HepG2 (cell line): Measurements from ENCODE around the gene ADAMTS4. TPM values are rescaled to one million over a fixed set of nuclear protein-coding genes. Genes with fewer than 3 reads are reported as not detected.

Source experiments
- AHR ChIP-seq: IDR thresholded peaks from 2 replicates; pipeline ENCODE4 v1.6.1; 2018; ENCODE audit warnings: missing genetic modification reagents, missing compliant biosample characterization
- ARNTL ChIP-seq: sonication (generic); formaldehyde crosslinking; IDR thresholded peaks from 2 replicates; pipeline ENCODE4 v1.4.0; 2020; ENCODE audit warnings: mild to moderate bottlenecking, missing genetic modification reagents
- ASH2L ChIP-seq: fragments of 300-600, 200-600 bp; sonication (generic); IDR thresholded peaks from 2 replicates; pipeline ENCODE4 v1.7.0; 2017; ENCODE audit warnings: low read depth, mild to moderate bottlenecking, moderate library complexity, mixed read lengths, low read length; ENCODE audit not compliant: insufficient read length
- ATAD3A ChIP-seq: sonication (generic); formaldehyde crosslinking; IDR thresholded peaks from 2 replicates; pipeline ENCODE4 v1.4.0; 2020; ENCODE audit warnings: missing genetic modification reagents
- ATF1 ChIP-seq: IDR thresholded peaks from 2 replicates; pipeline ENCODE4 v1.6.1; 2016; ENCODE audit warnings: mild to moderate bottlenecking, control low read depth
- BRF2 ChIP-seq: sonication (generic); formaldehyde crosslinking; IDR thresholded peaks from 2 replicates; pipeline ENCODE4 v1.8.1; 2022; ENCODE audit warnings: mild to moderate bottlenecking, missing genetic modification reagents
- CCDC6 ChIP-seq: sonication (generic); formaldehyde crosslinking; IDR thresholded peaks from 2 replicates; pipeline ENCODE4 v1.8.1; 2022; ENCODE audit warnings: mild to moderate bottlenecking, missing genetic modification reagents, moderate library complexity
- GPN1 ChIP-seq: sonication (generic); formaldehyde crosslinking; IDR thresholded peaks from 2 replicates; pipeline ENCODE4 v1.5.1; 2020; ENCODE audit warnings: missing genetic modification reagents, borderline replicate concordance
- IRF2 ChIP-seq: IDR thresholded peaks from 2 replicates; pipeline ENCODE4 v1.6.1; 2018; ENCODE audit warnings: missing genetic modification reagents, missing compliant biosample characterization
- KAT2B ChIP-seq: fragments of 150-350 bp; IDR thresholded peaks from 2 replicates; pipeline ENCODE4 v1.6.1; 2014; ENCODE audit warnings: low read depth, low read length, borderline replicate concordance
- MIXL1 ChIP-seq: IDR thresholded peaks from 2 replicates; pipeline ENCODE4 v1.6.1; 2016
- MLXIP ChIP-seq: sonication (generic); formaldehyde crosslinking; IDR thresholded peaks from 2 replicates; pipeline ENCODE4 v1.9.0; 2021; ENCODE audit warnings: missing genetic modification reagents, borderline replicate concordance
- NFRKB ChIP-seq: fragments of 450-650 bp; IDR thresholded peaks from 2 replicates; pipeline ENCODE4 v1.6.1; 2017
- PAXIP1 ChIP-seq: sonication (generic); formaldehyde crosslinking; conservative IDR thresholded peaks from 2 replicates; pipeline ENCODE4 v1.4.0; 2020; ENCODE audit warnings: mild to moderate bottlenecking, missing genetic modification reagents, moderate library complexity
- PHB2 ChIP-seq: fragments of 450-650 bp; IDR thresholded peaks from 2 replicates; pipeline ENCODE4 v1.6.1; 2018; ENCODE audit not compliant: partially characterized antibody
- SMAD9 ChIP-seq: sonication (generic); formaldehyde crosslinking; IDR thresholded peaks from 2 replicates; pipeline ENCODE4 v1.5.1; 2020; ENCODE audit warnings: mild to moderate bottlenecking, missing genetic modification reagents
- STAG1 ChIP-seq: sonication (generic); formaldehyde crosslinking; IDR thresholded peaks from 2 replicates; pipeline ENCODE4 v1.4.0; 2020; ENCODE audit warnings: missing genetic modification reagents
- YEATS4 ChIP-seq: sonication (generic); formaldehyde crosslinking; IDR thresholded peaks from 2 replicates; pipeline ENCODE4 v1.4.0; 2020; ENCODE audit warnings: missing genetic modification reagents, borderline replicate concordance
- ZBTB7A ChIP-seq: sonication (generic); formaldehyde crosslinking; IDR thresholded peaks from 2 replicates; pipeline ENCODE4 v1.8.0; 2022; ENCODE audit warnings: mild to moderate bottlenecking, missing genetic modification reagents
- ZFP1 ChIP-seq: IDR thresholded peaks from 2 replicates; pipeline ENCODE4 v1.6.1; 2016
- ZMYM4 ChIP-seq: sonication (generic); formaldehyde crosslinking; IDR thresholded peaks from 2 replicates; pipeline ENCODE4 v1.8.1; 2023; ENCODE audit warnings: mild to moderate bottlenecking, missing genetic modification reagents
- ZNF20 ChIP-seq: sonication (generic); formaldehyde crosslinking; IDR thresholded peaks from 2 replicates; pipeline ENCODE4 v1.4.0; 2020; ENCODE audit warnings: mild to moderate bottlenecking, moderate library complexity, missing genetic modification reagents
- ZNF383 ChIP-seq: sonication (generic); formaldehyde crosslinking; IDR thresholded peaks from 2 replicates; pipeline ENCODE4 v1.4.0; 2020; ENCODE audit warnings: missing genetic modification reagents, mild to moderate bottlenecking, borderline replicate concordance
- ZNF660 ChIP-seq: sonication (generic); formaldehyde crosslinking; IDR thresholded peaks from 2 replicates; pipeline ENCODE4 v1.5.1; 2020; ENCODE audit warnings: mild to moderate bottlenecking, low read depth, missing genetic modification reagents, borderline replicate concordance
- polyA plus RNA-seq, 8 experiments: library from polyadenylated mRNA; depleted of rRNA in 3 of 8; stranded (reverse) in 7 of 8; unstranded in 1 of 8; fragments of >200 nt; fragmentation: Illumina TruSeq in 4 of 8; extraction: Trizol in 4 of 8; gene quantifications; 2 replicates each; pipeline versions ENCODE4 v1.2.1 to v1.2.3, GENCODE V29; 2011 to 2016; ENCODE audit warnings: low read depth in 4 of 8, missing spikeins in 1 of 8, mixed read lengths in 1 of 8; ENCODE audit not compliant: insufficient read depth in 1 of 8
- total RNA-seq, 5 experiments: library from RNA; depleted of rRNA; stranded (reverse); fragments of >200 nt; fragmentation: Illumina TruSeq; extraction: Trizol; gene quantifications; 2 replicates each; pipeline ENCODE4 v1.2.3, GENCODE V29; 2016; ENCODE audit warnings: low read depth in 1 of 5

The ADAMTS4 gene
- total and polyA plus RNA-seq, 2 of the 13 experiments (the other 11 are each of a cell fraction or from before 2014, with no cell fraction given) = 0.51 to 1.7 TPM

- TF ChIP-seq ZNF20 (CRISPR knock-in tag) = no peak
- TF ChIP-seq GPN1 (CRISPR knock-in tag) = no peak
- TF ChIP-seq MIXL1 = peak; percentile 77; the same call in 1 of the 2 replicates
- no peak for TF ChIP-seq ZBTB7A (CRISPR knock-in tag)
- 0 out of 2 replicates have a peak, but pooled peaks have one; percentile 53 for TF ChIP-seq YEATS4 (CRISPR knock-in tag)
- peak; percentile 70 for TF ChIP-seq ATF1
- peak; percentile 75 for TF ChIP-seq IRF2 (CRISPR knock-in tag)
- no peak for TF ChIP-seq AHR (CRISPR knock-in tag)
- peak; percentile 48; the same call in 1 of the 2 replicates for TF ChIP-seq PAXIP1 (CRISPR knock-in tag)
- TF ChIP-seq STAG1 = peak; percentile 51
- TF ChIP-seq ZFP1 (CRISPR knock-in tag) = no peak
- no peak for TF ChIP-seq ATAD3A (CRISPR knock-in tag)
- TF ChIP-seq ARNTL (CRISPR knock-in tag) = no peak
- TF ChIP-seq BRF2 (CRISPR knock-in tag) = no peak
- TF ChIP-seq ASH2L = peak; percentile 17
- no peak for TF ChIP-seq PHB2
- TF ChIP-seq ZMYM4 (CRISPR knock-in tag) = peak; percentile 30; the same call in 1 of the 2 replicates
- TF ChIP-seq ZNF383 (CRISPR knock-in tag) = no peak
- TF ChIP-seq KAT2B = no peak
- no peak; the same call in 1 of the 2 replicates for TF ChIP-seq NFRKB
- no peak for TF ChIP-seq SMAD9 (CRISPR knock-in tag)
- no peak for TF ChIP-seq CCDC6
- TF ChIP-seq ZNF660 (CRISPR knock-in tag) = no peak
- TF ChIP-seq MLXIP = no peak
Observed at GRCh38 chr1:161225534-161226319, 26.9 kb upstream of the ADAMTS4 start, which contains the start of gene TOMM40L (continued).
